ENCODE measurements around the gene ETV6. TPM values are rescaled to one million over a fixed set of nuclear protein-coding genes. Genes with fewer than 3 reads are reported as not detected.

Gene ETV6
- total RNA-seq, 4 donors from 2014 or later: 17.7 to 27.1 (median 25.0) TPM

DNA sequence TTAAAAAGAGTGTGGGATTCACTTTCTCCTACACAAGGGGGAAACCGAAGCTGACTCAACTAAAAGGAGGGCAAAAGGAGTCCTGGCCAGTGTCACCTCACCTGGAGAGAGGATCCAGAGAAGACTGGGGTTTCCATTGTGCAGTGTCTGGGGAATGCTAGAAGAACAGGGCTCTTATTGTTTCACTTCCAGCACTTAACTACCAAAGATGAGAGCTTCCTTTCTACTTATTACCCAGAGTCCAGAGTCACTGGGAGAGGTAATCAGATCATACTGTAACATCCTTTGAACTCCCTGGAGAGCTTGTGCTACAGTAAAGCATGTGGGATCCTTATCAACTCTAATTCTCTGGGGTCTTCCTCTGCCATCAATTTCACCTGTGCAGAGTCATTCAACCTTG lies 272.9 kb downstream of the ETV6 start:
- WGBS, 2 donors: 68 to 74% methylated on average over 1 of the region's 1 CpG
- intact Hi-C loops (cut with DNase I; ENCODE audit: low total_unique reads): no loop called here
- TF ChIP-seq CTCF (IDR thresholded peaks at IDR 0.05): no peak
- TF ChIP-seq POLR2A (IDR thresholded peaks at IDR 0.05): no peak
- DNase-seq (ENCODE audit: low spot score in 2 of 2): no peak
- H3K4me3 ChIP-seq (ENCODE audit: low read depth, poor library complexity, severe bottlenecking): no peak overlapping the region

- intact Hi-C loops (cut with DNase I; ENCODE audit: low total_unique reads): no loop called here
- H3K4me3 ChIP-seq (ENCODE audit: low read depth, poor library complexity, severe bottlenecking): no peak overlapping the region
- WGBS, 2 donors: 71 to 87% methylated on average over 3 of the region's 3 CpGs
- DNase-seq (ENCODE audit: low spot score in 2 of 2): no peak
- TF ChIP-seq POLR2A (IDR thresholded peaks at IDR 0.05): no peak
- TF ChIP-seq CTCF (IDR thresholded peaks at IDR 0.05): no peak
Measured at GRCh38 chr12:11923067-11923466, 273.6 kb downstream of the ETV6 start.

- TF ChIP-seq POLR2A (IDR thresholded peaks at IDR 0.05) (no peak), CTCF (IDR thresholded peaks at IDR 0.05) (no peak)
- intact Hi-C loops (cut with DNase I; ENCODE audit: low total_unique reads): no loop called here
- WGBS, 2 donors: 70 to 73% methylated on average over 15 of the region's 15 CpGs
Measured at GRCh38 chr12:11927286-11927935, 277.9 kb downstream of the ETV6 start.

DNA sequence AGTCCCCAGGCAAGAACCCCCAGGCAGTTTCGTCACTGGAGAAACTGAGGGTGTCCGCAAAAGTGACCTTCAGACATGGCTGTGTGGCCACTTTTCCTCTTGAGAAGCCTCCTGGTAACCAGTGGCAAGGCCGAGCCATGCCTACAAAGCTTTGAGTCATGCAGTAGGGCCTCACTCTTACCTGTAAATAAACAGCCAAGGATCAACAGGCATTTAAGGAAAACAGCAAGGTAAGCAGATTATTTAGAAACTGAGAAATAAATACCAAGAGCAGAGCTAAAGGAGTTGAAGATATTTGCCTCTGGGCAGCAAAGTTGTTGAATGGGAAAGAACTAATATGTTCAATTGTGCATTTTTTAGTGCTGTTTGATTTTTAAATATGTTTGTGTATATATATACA lies 280.2 kb downstream of the ETV6 start:
- DNase-seq (ENCODE audit: low spot score in 2 of 2): no peak
- TF ChIP-seq POLR2A (IDR thresholded peaks at IDR 0.05) (no peak), CTCF (IDR thresholded peaks at IDR 0.05) (no peak)
- H3K4me3 ChIP-seq (ENCODE audit: low read depth, poor library complexity, severe bottlenecking): no peak overlapping the region
- 93 to 95% methylated on average over 3 of the region's 3 CpGs for WGBS, 2 donors
- intact Hi-C loops (cut with DNase I; ENCODE audit: low total_unique reads): no loop called here

More at GRCh38 chr12:11927286-11927935, 277.9 kb downstream of the ETV6 start:
- DNase-seq (ENCODE audit: low spot score in 2 of 2): no peak
- no peak overlapping the region for H3K4me3 ChIP-seq (ENCODE audit: low read depth, poor library complexity, severe bottlenecking)

GRCh38 chr12:11939223-11939622 lies 289.7 kb downstream of the ETV6 start:
- H3K4me3 ChIP-seq (ENCODE audit: low read depth, poor library complexity, severe bottlenecking): no peak overlapping the region
- no peak for DNase-seq (ENCODE audit: low spot score in 2 of 2)
- intact Hi-C loops (cut with DNase I; ENCODE audit: low total_unique reads): no loop called here
- WGBS, 2 donors: 93 to 94% methylated on average over 4 of the region's 4 CpGs
- TF ChIP-seq POLR2A (IDR thresholded peaks at IDR 0.05) (no peak), CTCF (IDR thresholded peaks at IDR 0.05) (no peak)

All from lower leg skin (tissue), 4 donors.